NCI-H748 treated with DMSO at 0.1 percent for 48 hours (cell line): ENCODE measurements around the gene H2BW1.
"Not testable (repeated sequence)": the region's sequence is repeated elsewhere in the genome, so short reads cannot be mapped to it uniquely, and the experiment has no call there.

Experiments
- DNase-seq: peaks from one replicate; lab custom pipeline; 2025; lab: John Stamatoyannopoulos, UW

H2BW1 gene, protein sequence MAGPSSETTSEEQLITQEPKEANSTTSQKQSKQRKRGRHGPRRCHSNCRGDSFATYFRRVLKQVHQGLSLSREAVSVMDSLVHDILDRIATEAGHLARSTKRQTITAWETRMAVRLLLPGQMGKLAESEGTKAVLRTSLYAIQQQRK

GRCh38 chrX:104013606-104014005 lies at the start of gene H2BW1:
H2BW1 (minus strand) TSS chrX:104013708; CDS start chrX:104013576, 132 bp downstream.
- DNase-seq = no peak

DNA sequence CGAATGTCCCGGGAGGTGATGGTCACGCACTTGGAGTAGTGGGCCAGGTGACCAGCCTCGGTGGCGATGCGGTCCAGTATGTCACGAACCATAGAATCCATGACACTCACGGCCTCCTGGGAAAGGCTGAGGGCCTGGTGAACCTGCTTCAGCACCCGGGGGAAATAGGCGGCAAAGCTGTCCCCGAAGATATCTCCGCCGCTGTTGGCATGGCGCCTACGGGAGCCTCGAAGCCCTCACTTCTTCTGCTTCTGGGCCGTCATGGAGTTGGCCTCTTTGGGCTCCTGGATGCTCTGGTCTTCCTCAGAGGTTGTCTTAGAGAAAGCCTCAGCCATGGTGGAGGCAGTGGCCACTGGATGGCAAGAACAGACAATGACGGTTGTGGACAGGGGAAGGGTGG lies 49.1 kb upstream of the H2BW1 start:
- DNase-seq = not testable (repeated sequence)

- not testable (repeated sequence) for DNase-seq
These were observed 41.4 kb upstream of the H2BW1 start for GRCh38 chrX:104054956-104055355.

GRCh38 chrX:104047171-104047570 lies 33.7 kb upstream of the H2BW1 start:
- DNase-seq = no peak

DNA sequence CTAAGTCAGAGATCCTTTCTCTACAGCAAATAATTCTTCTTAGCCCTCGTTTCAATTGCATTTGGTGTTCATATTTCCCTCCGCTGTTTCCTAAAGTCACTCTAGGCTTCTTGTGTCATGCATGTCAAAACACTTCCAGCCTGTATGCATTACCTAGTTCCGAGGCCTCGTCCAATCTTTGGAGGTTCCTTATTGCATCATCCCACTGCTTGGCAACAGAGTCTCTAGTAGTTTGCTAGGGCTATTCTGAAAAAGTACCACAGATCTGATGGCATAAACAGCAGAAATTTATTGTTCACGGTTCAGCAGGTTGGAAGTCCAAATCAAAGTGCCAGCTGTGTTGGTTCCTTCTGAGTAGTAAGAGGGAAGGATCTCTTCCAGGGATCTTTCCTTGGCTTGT lies 32.1 kb upstream of the H2BW1 start:
- no peak for DNase-seq

DNA sequence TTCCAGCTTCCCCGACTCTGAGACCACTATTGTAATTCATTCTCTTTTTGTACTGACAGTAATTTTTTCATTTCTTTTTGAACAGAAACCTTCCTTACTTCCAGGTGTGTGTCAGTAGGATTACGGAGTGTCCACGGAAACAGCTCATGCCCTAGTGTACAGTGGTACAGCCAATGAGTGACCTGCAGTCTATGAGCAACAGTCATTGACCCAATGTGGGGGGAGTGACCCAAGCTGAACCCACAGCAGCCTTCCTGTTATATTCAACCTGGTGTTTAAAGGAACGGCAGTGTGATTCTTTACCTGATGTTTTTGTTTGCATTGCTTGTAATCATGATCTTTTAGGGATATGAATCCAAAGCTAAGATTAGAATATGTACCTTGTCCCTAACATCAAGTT lies 27.5 kb upstream of the H2BW1 start:
- DNase-seq = no peak

GRCh38 chrX:104039689-104040505 lies 26.4 kb upstream of the H2BW1 start, which contains the start of gene H2BW2:
H2BW2 (plus strand) TSS chrX:104039956; CDS start chrX:104039995, 39 bp downstream.
- no peak for DNase-seq

GRCh38 chrX:104018126-104018525 lies 4.6 kb upstream of the H2BW1 start:
- no peak for DNase-seq

DNA sequence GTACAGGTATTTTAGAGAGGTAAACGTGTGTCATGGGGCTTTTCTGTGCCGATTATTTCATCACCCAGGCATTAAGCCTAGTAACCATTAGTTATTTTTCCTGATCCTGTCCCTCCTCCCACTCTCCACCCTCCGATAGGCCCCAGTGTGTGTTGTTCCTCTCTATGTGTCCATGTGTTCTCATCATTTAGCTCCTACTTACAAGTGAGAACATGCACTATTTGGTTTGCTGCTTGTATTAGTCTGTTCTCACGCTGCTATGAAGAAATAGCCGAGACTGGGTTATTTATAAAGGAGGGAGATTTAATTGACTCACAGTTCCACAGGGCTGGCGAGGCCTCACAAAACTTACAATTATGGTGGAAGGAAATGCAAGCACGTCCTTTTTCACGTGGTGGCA lies 2.1 kb upstream of the H2BW1 start:
- DNase-seq = not testable (repeated sequence)

- DNase-seq = no peak
These were observed 350 bp downstream of the H2BW1 start for GRCh38 chrX:104013158-104013557.

DNA sequence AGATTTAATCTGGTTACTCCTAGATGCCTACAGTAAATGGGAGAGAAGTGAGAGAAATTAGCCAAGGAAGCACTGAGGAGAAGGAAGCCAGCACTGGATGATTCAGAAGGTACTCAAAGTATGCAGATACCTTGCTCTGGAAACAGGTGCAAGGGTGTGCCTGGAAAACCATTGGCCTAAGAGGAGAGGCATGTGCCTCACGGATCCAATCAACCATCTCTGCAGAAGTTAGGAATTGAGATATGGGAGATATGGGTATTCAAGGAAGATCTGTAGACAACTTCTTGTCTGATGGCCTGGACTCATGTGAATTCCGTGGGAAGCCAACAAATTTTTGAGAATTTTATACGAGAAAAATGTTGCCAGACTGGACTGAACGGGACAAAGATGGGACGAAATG lies 4.7 kb downstream of the H2BW1 start:
- DNase-seq = no peak

DNA sequence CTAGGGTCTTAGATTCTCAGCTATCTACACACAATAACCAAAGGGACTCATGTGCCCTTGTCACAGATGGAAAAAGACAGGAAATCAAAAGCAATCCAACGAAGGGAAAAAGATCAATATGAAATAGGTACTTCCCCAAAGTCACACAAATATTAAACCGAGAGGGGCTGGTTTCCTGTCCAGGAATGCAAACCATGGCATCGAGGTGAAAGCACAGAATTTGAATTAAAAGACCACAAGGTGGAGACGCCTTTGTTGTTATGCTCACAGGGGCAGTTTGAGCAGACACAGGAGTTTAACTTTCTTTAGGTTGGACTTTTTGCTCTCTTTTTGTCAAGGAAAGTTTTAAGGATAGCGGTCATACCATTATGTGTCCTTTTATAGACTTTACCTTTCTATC lies 14.3 kb downstream of the H2BW1 start:
- DNase-seq = no peak

DNA sequence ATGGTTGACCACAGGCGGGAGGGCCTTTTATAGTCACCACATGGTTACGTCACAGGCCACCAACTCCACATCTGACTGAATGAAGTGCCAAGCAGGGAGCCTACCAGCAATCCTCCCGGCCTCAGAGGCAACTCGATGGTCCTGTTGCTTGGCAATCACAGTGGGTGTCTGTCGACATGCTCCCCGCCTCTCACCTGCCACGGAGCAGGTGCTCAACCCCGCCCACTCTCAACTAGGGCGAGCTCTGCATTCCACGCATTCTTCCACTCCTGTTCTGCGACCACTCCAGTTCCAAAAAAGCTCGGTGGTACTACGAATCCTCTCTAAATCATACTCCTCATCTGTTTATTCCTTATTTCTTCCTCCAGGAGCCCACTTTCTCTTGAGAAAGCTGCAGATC lies 30.0 kb downstream of the H2BW1 start:
- not testable (repeated sequence) for DNase-seq

DNA sequence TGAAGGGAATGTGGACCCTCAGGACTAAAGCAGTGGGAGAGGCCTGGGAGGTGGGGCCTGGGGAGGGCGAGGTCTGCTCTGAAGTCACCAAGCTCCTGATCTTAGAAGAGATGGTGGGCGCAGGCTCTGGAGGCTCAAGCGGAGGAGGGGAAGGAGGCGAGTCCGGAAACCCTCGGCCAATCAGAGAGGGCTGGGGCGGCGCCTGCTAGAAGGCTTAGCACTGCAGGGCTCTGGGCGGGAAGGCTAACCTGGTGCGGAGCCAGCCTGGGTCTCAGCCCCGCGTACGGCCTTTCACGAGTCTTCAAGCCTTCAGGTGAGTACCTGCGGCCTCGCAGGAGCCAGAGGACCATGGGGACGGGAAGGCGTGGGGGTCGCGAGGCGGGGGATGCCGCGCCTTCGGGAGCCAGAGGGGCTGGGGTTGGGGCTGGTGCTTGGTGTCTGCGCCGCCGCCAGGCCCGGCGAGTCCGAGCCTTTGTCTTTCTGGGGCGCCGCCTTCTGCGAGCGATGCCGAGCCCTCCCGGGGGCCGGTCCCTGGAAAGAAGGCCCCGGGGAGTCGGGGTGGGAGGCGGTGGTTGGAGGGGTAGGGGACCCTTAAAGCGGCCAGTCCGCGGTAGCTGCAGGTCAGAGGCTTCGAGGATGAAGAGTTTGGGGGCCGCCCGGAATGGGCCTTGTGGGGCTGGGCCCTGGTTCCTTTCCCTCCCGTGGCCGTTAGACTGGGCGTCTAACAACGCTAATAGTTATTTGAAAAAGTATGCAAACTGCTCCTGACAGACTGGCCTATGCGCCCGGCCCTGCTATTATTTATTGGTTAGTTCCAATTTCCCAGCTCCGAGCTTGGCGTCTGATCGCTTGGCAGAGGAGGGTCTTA lies 50.9 kb downstream of the H2BW1 start, which contains the start of gene TMSB15B:
TMSB15B (plus strand) TSS at position 217 of the 868 bp plus-strand sequence.
- not testable (repeated sequence) for DNase-seq
